Measurements from ENCODE around the gene SRBD1. TPM values are rescaled to one million over a fixed set of nuclear protein-coding genes. Genes with fewer than 3 reads are reported as not detected.
A peak's percentile ranks its signal among the peaks of the same experiment; 100 is the strongest.

SRBD1 gene, protein sequence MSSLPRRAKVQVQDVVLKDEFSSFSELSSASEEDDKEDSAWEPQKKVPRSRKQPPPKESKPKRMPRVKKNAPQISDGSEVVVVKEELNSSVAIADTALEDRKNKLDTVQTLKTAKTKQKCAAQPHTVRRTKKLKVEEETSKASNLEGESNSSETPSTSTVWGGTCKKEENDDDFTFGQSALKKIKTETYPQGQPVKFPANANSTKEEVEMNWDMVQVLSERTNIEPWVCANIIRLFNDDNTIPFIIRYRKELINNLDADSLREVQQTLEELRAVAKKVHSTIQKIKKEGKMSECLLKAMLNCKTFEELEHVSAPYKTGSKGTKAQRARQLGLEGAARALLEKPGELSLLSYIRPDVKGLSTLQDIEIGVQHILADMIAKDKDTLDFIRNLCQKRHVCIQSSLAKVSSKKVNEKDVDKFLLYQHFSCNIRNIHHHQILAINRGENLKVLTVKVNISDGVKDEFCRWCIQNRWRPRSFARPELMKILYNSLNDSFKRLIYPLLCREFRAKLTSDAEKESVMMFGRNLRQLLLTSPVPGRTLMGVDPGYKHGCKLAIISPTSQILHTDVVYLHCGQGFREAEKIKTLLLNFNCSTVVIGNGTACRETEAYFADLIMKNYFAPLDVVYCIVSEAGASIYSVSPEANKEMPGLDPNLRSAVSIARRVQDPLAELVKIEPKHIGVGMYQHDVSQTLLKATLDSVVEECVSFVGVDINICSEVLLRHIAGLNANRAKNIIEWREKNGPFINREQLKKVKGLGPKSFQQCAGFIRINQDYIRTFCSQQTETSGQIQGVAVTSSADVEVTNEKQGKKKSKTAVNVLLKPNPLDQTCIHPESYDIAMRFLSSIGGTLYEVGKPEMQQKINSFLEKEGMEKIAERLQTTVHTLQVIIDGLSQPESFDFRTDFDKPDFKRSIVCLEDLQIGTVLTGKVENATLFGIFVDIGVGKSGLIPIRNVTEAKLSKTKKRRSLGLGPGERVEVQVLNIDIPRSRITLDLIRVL
- total RNA-seq: 11.2 TPM
- long read RNA-seq, transcript SRBD1-201 (21 exons, 3,681 nt): major isoform, 16 of 21 reads
- long read RNA-seq, partial matches to known transcripts: 2 of 21 reads
- long read RNA-seq, other reads (novel, unspliced or antisense): 3 of 21 reads

DNA sequence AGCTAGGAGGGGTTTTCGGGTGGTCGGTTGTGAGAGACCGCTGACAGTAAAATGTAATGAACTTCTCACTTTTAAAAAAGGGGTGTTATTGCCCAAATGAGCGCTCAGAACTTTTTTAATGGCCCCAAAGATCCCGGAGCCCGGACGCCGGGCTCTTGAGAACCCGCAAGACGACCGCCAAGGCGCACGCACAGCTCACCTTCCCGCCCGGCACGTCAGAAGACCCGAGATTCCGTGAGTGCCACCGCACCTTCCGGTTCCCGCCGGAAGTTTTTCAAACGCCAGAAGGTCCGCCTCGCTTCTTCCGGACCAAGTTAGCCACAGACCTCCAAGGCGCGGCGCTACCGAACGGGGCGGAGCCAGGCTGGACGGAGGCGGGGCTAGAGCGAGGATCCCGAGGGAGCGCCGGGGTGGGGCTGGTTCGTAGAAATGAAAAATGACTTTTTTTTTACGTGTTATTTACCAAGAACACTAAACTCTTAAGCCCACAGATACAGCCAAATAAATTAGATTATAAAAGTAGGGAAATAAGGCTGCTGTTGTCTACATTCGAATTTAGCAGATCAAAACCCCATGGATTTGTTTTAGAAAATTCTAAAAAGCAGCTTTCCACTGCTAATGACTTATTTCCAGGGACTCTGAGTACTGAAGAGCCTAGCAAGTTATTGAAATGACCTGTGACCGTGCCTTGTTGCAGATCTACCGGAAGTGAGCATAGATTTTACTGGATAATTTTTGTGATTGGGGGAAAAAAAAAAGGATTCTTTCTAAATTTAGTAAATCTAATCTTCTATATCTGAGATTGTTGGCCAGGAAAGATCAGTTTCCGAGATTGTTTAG lies at the start of gene SRBD1:
Gene SRBD1, minus strand, starts transcription at position 248 of the 840 bp plus-strand sequence. CDS start 5,826 bp downstream, outside the sequence.
- DNase-seq (ENCODE audit: low spot score): peak; percentile 98
- intact Hi-C loops (cut with DNase I): no loop called here

DNA sequence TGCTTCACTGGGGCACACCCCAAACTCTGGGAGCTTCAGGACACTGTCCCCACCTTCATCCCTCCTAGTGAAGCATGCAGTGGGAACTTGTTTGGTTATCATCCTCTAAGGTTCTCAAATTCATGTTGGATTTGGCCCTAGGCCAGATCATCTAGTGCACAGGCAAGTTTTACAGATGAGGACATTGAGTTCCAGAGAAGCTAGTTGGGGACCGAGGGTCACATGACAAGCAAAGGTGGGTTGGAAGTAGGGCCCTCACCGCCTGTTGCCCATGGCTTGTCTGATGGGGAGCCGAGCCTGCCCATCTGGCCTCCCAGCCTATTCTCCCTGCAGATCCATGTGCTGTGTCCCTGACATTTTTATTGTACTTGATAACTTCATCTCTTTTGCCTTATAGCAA lies 43.2 kb upstream of the SRBD1 start:
- DNase-seq (ENCODE audit: low spot score): no peak
- intact Hi-C loops (cut with DNase I): no loop called here

DNA sequence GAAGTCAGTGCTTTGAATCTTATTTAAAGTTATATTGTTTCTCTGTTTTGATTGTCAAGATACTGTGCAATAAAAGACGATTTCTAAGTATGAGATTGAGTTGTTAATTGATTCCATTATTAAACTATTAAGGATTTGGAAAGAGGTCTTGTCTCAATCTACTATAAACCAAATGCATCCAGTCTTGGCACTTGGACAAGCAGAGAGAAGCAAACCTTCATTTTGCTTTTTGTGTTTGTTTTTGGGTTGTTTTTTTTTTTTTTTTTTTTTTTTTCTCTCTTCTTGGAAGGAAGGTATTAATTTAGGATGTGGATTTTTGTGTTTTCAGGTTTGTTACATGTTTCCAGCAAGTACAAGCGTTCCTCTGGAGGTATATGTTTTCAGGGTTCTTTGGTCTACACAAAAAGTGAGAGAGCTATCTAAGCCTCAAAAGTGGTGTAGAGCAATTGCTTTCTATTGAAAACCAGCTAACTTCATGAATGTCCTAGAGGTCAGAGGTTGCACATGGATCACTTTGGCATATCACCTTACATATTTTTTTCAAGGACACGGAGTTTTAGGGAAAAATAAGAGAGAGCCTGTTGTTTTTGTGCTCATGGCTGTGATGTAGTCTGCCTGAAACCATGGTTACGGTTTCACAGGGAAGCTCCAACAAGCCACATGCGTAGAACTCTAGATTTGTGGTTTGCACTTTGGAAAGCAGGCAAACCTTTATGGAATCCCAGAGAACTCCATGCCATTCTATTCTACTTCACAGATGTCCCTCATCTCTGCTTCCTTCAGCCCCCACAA lies 42.3 kb upstream of the SRBD1 start:
- intact Hi-C loops (cut with DNase I): no loop called here
- no peak for DNase-seq (ENCODE audit: low spot score)

DNA sequence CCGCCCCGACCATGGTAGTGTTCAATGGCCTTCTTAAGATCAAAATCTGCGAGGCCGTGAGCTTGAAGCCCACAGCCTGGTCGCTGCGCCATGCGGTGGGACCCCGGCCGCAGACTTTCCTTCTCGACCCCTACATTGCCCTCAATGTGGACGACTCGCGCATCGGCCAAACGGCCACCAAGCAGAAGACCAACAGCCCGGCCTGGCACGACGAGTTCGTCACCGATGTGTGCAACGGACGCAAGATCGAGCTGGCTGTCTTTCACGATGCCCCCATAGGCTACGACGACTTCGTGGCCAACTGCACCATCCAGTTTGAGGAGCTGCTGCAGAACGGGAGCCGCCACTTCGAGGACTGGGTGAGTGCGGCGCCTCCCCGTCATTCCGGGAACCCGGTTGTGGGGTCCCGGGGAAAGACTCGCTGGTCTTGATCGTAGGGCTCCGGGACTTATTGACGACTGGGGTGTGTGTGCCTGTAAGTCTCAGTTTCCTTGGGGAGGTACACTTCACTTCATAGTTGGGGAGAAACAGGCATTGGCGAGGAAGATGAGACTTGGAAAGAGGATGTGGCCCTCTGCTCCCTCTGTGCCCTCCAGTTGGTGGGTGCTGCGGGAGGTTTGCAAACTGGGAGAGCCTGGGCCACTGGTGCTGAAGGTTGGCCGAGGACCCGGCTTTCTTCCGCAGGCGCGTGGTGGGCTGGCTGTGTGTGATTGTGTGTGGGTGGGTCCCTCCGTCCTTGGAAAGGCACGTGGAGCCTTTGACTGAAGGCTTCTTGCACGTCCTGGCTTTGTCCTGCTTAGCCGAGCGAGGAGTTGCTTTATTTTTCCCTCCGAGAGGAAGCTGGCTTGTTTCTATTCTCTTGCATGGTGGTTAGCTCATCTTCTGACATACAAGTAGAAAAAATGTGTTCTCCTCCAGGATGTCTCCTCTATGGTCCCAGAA lies 41.3 kb upstream of the SRBD1 start:
- no peak for DNase-seq (ENCODE audit: low spot score)
- intact Hi-C loops (cut with DNase I): no loop called here

DNA sequence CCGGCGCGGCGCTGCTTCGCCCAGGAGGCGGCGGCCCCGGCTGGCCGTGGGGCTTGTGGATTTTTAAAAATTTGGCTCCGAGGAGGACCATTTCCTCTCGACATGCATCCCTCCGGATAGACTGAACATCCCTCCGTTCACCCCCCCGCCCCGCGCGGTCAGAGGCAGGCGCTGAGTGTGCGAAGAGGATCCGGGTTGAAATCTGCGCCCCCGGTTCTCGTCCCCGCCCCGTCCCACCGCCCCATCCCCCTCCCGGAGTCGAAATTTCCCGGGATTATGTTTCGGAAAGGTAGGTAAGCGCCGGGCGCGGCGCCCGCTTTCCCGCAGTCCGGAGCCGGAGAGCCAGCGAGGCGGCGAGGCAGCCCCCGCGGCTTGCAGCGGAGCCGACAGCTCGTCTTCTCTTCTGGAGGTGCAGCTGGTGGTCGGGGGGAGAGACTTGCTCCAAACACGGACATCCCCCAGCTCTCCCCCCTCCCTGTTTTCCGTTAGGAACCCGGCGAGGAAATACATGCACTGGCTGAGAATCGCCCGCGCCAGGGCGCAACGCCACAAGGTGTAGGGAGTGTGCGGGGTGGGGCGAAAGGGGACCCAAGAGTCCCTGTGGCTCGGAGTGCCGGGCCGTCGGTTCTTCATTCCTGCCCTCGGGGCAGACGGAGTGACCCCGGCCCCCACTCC lies 40.5 kb upstream of the SRBD1 start, which contains the start of gene PRKCE:
Gene PRKCE, plus strand, starts transcription at position 261 of the 675 bp plus-strand sequence.
- peak; percentile 82 for DNase-seq (ENCODE audit: low spot score)
- intact Hi-C loops (cut with DNase I): loop anchor here (2.0 kb wide), 1 partner anchor 127 kb away; no protein-coding TSS in a partner anchor

DNA sequence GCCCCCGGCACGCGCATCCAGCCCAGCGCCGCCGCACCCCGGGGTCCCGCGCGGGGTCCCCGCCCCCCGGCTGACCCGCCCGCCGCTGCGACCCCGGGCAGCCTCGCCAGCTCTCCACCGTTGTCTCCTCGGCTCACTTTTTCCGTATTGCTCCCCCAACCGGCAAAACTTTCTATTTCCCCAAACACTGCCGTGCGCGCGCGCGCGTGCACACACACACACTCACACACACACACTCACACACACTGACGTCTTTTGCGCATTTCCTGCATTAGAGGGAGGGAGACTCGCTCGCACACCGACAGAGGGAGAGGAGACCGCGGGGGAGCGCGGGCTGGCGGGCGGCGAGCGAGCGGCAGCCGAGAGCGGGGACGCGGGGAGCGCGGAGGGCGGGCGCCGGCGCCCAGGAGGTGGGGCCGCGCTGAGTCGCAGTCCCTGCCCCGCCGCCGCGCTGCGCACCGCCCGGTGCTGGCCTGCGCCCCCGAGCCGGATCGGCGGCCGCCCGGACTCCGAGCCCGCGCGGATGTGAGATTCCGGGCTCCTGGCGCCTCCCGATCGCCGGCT lies 39.9 kb upstream of the SRBD1 start:
- peak; percentile 96 for DNase-seq (ENCODE audit: low spot score)
- intact Hi-C loops (cut with DNase I): loop anchor here (2.0 kb wide), 1 partner anchor 128 kb away; no protein-coding TSS in a partner anchor

DNA sequence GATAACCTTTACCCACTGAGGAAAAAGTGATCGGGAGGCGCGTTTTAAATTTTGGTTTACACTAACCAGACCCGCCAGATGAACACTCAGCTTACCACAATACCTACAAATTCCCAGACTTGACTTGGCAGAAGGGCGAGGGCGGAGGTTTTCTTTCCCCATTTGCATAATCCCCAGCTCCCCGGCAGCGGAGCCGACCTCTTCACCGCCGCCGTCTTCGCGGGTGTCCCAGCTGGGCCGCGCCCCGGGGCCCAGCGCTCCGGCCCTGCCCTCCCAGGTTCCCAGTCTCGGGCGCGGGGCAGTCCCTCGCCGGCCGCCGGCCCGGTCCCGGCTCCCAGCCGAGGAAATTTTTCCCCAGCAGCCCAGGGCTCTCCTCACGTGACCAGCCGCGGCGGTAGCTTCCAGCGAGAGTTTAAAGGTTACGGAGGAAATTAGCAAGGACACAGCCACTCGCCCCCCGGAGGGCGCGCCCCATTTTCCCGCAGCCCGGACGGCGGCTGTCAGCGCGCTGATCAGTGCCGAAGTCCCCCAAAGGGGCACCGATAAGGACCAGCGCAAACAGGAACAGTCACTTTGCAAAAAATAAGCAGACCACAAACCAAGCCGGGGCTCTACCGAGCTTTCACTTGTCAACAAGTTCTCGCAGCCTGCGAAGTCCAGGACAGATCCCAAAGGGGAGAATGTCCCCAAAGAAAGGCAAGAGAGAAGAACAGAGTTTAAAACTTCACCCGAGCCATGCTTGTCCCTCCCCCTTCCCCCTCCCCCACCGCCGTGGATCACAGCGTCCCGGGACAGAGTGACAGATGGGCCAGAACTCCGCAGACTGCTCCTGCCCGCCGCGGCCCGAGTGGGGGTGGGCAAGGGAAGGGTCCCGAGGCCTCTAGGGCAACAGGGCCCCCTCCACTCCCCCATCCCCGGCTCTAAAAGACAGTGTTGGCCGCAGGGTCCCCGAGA lies 39.1 kb upstream of the SRBD1 start:
- peak; percentile 90 for DNase-seq (ENCODE audit: low spot score)
- intact Hi-C loops (cut with DNase I): loop anchor here (2.0 kb wide), 1 partner anchor 129 kb away; no protein-coding TSS in a partner anchor

DNA sequence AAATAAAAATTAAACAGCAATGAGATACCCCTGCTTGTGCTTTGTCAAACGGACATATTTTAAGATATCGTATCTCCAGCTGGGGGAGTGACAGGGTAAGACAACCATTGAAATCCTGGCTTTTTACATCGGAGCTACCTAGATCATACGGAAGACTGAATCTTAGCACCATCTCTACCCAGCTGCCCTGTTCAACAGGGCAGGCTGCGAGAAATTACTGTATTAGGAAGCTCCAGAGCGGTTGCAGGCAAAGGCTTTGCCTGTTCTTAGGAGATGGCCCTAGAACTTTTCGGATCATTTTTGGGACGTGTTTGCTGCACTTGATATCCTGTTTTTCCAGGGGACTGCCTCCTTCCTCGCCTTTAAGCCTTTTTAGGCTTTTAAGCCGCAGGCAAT lies 38.4 kb upstream of the SRBD1 start:
- intact Hi-C loops (cut with DNase I): no loop called here
- no peak for DNase-seq (ENCODE audit: low spot score)

DNA sequence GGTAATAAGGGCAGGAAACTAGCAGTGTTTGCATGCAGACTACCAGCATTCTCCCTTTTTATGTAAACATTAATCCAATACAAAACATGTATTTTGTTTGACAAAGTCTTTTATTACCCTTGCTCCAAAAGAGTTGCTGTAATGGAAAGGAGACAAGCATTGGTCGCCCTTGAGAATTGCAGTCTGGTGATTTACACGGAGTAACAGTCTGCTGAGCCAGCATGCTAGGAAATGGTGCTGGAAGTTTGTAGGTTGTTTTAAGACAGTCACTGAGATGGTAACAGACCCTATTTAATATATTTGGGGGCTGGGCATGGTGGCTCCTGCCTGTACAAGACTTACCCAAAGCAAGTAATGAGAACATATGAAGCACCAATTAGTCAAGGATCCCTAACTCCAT lies 37.6 kb upstream of the SRBD1 start:
- DNase-seq (ENCODE audit: low spot score): no peak
- intact Hi-C loops (cut with DNase I): no loop called here

DNA sequence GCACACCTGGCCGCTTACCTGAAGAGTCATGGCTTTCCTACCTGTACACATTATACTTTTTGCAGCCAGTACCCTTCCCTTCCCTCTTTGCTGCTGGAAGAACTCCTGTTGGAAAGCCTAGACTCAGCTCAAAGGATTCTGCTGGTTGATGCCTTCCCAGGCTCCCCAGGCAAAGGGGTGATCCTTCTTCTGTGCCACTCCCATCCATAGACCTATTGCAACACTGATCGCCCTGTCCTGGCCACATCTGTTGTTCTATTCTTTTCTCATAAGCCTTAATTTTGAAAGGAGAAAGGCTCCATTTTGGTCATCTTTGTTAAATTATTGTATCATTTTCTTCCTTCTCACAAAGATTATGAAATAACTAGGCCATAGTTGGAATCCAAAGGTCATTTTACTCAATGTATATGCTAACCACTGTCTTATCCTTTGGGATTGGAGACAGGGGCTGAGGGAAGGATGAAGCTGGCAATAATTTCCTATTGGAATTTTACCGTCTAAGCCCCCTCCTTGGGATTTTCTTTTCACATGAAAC lies 37.0 kb upstream of the SRBD1 start:
- intact Hi-C loops (cut with DNase I): no loop called here
- no peak for DNase-seq (ENCODE audit: low spot score)

DNA sequence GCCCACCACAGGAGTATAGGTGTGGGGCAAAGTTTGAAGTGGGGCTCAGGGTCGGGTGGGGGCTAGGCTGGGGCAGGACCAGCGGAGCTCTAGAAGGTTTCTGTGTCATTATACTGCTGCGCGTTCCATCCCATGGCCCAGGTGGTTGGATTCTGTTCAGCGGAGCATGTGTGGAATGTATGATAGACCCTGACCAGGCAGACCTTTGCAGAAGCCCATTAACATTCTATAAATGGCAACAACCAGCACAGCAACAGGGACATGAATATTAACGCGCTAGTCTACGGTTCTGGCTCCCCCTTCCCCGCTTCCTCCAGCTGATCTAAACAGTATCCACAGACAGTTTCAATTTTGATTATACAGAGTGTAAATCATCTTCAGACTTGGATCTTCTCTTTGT lies 36.3 kb upstream of the SRBD1 start:
- DNase-seq (ENCODE audit: low spot score): no peak
- intact Hi-C loops (cut with DNase I): no loop called here

DNA sequence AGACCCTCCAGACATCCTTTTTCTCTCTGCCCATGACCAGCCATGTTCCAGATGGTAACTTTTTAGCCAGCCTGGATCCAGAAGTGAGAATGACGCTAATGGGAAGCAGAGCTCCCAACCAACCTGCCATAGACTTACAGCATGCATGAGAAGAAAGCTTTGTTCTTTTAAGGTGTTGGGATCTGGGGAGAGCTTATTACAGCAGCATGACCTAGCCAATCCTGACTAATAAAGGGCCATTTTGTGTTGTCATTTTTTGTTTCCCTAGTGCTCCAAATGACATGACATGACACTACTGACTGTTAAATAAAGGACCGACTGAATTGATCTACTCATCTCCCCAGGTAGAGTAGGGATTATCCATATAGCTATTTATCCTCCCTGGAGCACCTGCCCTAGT lies 35.2 kb upstream of the SRBD1 start:
- DNase-seq (ENCODE audit: low spot score): no peak
- intact Hi-C loops (cut with DNase I): no loop called here

DNA sequence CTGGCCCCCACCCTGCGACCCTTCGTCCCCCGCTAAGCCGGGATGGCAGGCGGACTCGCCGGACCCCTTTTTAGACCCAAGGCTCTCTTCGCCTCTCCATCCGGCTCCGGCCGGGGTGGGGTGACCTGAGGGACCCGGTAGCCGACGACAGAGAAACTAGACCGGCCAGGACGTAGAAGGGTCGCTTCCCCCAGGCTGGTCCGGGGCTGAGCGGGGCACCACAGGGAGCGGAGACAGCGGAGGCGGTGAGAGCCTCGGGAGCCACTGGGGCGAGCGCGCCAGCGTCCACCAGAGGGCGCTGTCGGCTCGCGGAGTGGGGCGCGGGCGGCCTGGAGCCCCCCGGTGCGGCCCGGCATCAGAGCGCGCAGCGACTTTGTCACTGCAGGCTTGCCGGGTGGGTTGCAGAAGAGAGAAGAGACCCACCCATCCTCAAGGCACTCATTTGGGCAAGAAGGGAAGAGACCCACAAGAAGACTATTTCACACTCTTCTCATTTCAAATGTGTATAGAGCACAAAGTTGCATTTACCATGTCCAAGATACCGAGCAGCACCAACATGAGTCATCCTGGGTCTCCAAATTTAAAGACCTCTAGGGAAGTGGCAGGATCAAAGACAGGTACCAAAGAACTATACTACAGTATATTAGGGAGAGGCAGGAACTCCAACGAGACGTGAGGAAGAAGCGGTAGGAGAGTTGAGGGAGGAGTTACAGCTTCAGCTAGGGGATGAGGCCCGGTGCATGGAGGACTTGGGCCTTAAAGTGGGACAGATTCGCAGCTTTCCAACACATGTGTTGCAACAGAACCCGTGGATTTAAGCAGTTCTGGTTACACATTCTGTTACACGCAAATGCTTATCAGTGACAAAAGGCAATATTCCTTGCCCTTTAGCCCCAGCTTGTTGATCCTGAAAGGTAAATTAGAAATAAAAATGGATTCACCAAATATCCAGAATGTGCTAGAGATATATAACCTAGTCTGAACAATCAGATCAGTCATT lies 32.8 kb upstream of the SRBD1 start:
- intact Hi-C loops (cut with DNase I): loop anchor here (1.0 kb wide), 2 partner anchors 134 to 292 kb away; no protein-coding TSS in a partner anchor
- DNase-seq (ENCODE audit: low spot score): peak; percentile 87

DNA sequence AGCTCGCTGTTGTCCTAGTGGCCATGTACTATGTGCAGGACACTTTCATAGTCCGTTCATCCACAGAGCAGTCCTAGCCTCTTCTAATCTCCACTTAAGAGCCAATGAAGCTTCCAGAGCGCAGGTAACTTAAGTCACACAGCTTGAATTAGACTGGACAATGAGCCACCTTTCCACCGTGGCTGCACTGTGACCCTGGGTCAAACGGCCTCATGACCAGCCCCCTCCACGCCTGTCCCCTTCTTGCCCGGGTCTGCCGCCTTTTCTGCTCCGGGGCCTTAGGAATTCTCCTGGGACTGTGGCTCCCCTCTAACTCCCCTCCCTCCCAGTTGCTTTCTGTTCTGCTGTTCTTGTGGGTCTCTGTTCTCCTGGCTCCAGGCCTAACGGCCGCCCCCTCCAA lies 32.0 kb upstream of the SRBD1 start:
- no peak for DNase-seq (ENCODE audit: low spot score)
- intact Hi-C loops (cut with DNase I): loop anchor here (1.0 kb wide), 2 partner anchors 135 to 293 kb away; no protein-coding TSS in a partner anchor
